ENCODE measurements around the gene CDH3.

CDH3 gene

DNA sequence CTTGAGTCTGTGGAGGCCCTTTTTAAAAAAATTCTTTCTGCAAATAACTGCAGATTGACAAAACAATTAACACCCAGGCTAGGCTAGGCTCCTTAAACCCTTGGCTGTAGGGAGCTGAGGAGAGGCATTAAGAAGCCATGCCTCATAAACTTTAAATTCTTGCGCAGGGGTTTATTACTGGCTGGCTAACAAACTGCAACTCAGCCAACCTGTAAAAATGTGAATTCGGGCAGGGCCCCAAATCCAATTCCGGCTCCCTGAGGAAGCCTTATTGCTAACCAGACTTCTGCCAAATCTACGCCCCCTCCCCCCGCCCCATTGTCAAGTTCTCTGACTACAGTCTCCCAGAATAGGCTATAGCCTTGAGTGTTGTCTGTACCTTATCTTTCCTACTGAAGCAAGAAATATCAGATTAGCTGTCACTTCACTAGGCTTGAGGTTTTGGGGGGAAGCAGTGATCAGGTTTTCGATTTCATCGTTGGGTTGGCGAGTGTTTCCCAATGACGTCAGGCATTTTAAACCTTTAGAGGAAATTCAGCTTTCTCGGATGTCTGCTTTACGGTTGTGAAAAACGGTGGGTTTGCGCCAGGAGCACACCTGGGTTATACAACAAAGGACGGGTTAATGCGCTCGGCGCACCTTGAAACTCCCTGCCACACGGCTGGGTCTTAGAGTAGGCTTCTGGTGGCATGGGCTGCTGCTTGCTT lies 2.0 kb downstream of the CDH3 start:
- in situ Hi-C loops (cut with MboI; ENCODE audit: low sequenced_read_pairs): no loop called here

DNA sequence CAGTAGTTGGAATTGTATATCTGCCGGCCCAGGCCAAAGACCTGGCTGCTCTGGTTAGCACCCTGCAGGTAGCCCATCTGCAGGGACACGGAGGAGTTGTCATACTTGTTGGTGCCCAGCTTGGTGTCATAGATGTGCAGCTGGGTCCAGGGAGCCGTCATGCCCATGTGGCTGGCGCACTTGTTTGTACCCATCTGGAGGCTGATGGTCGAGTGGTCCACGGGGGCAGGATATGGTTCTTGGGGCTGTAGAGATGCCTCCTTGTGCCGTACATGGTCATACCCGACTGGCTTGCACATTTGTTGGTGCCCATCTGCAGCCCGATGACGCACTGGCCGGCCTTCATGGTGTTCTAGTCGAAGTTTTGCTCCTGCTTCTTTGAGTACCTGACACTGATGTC lies 6.0 kb downstream of the CDH3 start:
- in situ Hi-C loops (cut with MboI; ENCODE audit: low sequenced_read_pairs): no loop called here

DNA sequence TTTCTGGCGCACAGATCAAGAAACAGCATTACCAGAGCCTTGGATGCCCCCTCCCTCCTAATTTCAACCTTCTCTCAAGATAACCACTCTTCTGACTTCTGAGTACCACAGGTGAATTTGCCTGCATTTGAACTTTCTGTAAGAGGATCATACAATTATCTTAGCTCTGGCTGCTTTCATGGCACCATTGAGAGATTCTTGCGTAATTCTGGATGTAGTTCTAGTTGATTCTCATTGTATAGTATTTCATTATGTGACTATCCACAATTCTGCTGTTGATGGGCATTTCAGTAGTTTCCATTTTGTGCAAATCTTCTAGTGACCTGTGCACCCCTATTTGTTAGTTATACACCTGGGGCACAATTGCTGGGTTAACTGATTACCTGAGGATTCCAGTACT lies 7.5 kb downstream of the CDH3 start:
- in situ Hi-C loops (cut with MboI; ENCODE audit: low sequenced_read_pairs): no loop called here

DNA sequence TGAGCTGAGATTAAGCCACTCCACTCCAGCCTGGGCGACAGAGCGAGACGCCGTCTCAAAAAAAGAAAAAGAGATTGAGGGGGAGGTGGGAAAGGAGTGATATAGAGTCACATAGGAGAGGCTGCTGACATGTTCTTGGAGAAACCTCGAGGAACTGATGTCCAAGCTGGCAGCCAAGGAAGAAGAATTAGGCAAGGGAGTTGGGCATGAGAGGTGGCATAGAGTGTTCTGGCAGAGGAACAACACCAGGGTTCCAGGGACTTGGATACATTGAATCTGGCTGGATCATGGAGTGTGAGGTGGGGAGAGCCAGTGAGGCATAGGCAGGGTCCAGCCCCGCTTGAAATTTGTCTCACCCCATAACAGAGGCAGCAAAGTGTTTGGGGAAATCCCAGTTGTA lies 10.7 kb downstream of the CDH3 start:
- in situ Hi-C loops (cut with MboI; ENCODE audit: low sequenced_read_pairs): no loop called here

DNA sequence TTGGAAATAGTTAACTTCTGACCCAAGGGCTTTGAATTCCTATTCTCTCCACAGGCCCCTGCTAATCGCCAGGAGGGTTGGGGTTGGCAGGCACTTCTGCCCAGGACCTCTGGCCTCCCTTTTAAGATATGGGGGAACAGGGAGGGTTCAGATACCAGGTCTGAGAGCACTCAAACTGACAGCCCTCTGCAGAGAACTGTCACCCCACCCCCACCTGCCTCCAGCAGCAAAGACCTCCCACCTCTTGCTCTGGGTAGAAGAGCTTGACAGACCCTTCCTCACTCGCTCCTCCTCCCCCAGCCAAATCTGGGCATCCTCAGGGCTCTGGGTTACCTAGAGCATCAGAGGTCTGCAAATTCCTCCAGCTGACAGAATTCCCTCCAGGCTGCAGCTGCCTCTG lies 11.6 kb downstream of the CDH3 start:
- in situ Hi-C loops (cut with MboI; ENCODE audit: low sequenced_read_pairs): no loop called here

DNA sequence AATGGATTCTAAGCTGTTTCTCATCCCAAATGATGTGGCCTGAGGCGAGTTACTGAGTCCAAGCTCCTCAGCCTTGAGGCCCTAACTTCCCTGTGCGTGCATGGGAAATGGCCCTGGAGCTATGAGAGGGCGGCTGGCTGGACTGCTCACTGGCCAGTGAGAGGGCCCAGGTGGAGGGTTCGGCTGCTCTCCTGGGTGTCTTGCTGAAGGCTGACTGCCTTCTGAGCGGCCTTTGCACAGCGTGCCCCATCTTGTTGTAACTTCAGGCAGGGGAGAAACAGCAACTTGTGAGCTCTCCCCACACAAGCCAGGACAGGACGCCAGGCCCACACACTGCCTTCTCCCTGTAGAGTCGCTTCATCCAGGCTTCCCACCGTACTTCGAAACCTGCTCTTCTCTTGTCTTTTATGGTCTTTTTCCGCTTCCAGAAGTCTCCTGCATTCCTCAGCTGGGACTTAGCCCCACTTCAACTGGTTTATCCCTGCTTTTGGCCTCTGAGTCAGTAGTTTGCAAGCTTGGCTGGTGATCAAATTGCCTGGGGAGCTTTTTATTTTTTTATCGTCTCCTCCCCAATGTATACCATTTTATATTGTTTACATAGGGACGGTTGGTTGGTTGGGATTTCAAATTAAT lies 13.3 kb downstream of the CDH3 start:
- in situ Hi-C loops (cut with MboI; ENCODE audit: low sequenced_read_pairs): no loop called here

DNA sequence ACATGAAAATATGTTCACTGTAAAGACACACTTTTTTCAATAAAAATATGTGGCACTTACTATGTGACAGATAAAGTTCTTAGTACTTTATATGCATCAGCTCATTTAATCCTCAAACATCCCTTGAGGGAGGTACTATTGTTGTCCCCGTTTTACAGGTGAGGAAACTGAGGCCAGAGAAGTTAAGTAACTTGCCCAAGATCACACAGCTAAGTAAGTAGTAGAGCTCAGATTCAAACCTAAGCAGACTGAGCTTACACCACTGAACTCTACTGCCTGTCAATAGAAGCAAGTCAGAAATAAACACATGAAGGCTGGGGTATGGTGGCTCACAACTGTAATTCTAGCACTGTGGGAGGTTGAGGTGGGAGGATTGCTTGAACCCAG lies 13.9 kb downstream of the CDH3 start:
- in situ Hi-C loops (cut with MboI; ENCODE audit: low sequenced_read_pairs): no loop called here

DNA sequence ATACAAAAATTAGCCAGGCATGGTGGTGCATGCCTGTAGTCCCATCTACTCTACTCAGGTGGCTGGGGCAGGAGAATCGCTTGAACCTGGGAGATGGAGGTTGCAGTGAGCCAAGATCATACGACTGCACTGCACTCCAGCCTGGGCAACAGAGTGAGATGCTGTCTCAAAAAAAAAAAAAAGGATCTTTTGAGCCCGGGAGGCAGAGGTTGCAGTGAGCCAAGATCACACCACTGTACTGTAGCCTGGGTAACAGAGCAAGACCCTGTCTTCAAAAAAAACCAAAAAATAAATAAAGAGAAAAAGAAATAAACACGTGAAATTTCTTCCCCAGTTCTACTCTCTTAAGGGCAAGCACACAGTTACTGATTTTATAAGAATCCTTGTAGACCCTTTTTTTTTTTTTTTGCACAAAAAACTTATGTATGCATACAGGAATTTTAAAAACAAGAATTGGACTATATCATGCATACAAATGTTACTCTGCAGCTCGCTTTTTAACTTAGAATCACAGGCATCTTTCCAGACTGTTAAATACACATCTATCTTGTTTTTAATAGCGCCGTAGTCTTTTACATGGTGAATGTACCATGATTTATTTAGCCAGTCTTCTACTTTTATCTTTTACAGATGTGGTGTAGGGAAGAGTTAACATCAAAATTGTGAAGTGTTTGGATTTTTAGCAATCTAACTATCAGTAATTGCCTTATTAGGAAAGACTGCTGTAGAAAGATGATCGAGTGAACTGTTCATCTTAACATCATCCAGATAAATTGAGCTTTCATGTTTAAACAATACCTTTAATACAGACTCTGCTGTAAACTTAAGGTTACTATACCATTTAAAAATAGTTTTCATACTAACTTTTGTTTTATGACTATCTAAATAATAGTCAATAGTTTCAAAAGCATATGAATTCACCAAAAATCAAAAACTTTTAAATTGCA lies 14.6 kb downstream of the CDH3 start:
- in situ Hi-C loops (cut with MboI; ENCODE audit: low sequenced_read_pairs): no loop called here

DNA sequence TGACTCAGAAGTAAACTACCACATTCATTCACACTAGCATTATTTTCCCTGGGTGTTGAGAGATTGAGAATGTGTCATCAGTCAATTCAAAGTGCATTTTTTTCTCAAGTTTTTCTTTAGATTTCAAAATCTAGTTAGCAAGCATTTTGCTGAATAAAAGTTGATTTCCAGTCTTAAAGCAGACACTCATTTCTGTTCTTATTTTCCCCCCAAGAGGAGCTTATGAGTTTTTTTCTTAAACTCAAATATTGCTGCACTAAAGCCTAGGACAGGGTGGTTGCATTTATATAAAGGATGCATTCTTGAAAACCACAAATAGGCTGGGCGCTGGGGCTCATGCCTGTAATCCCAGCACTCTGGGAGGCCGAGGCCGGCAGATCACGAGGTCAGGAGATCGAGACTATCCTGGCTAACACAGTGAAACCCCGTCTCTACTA lies 15.3 kb downstream of the CDH3 start:
- in situ Hi-C loops (cut with MboI; ENCODE audit: low sequenced_read_pairs): no loop called here

DNA sequence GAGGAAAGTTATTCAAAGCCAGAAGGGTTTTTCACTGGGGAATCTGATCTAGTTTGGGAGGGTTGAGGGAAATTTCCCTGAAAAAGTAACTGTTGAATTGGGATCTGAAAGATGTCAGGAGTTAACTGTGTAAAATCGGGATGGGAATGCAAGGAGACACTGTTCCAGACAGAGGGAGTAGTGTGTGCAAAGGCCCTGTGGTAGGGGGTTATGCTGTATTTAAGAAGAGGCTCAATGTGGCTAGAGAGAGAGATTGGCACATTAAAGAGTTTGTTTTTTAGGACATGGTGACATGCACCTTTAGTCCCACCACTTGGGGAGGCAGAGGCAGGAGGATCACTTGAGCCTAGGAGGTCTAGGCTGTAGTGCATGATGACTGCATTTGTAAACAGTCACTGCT lies 16.9 kb downstream of the CDH3 start:
- in situ Hi-C loops (cut with MboI; ENCODE audit: low sequenced_read_pairs): no loop called here

DNA sequence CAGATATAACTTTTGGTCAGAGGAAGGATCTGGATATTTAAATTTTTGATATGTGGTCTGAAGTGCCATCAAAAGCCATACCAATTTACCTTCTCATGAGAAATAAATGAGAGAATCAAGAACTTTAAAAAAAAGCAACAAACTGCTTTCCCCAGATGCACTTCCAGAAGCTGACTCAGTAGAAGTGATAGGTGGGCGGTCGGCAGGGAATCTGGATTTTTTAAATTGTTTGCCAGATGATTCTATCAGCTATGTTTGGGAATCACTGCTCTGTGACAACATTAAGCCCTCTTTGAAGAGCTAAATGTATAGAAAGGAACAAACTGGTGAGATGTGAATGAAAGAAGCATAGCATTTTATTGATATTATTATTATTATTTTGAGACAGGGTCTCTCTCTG lies 19.2 kb downstream of the CDH3 start:
- in situ Hi-C loops (cut with MboI; ENCODE audit: low sequenced_read_pairs): no loop called here

DNA sequence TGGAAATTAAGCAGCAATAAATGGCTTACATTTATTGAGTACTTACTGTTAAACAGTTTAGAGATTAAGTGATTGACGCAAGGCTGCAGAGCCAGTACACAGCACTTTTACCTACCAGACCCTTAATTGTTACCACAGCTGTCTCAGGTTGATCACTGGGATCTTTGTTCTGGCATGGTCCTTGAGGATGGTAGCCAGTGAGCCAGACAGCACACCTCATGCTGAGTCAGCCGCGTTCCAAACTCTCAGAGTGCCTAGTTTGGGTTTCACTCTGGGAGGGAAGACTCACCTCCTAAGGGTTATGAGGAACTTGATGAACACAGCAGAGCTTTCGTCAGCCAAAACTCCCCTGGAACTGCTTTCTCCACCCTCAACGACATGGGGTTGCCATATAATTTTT lies 20.4 kb downstream of the CDH3 start:
- in situ Hi-C loops (cut with MboI; ENCODE audit: low sequenced_read_pairs): no loop called here

DNA sequence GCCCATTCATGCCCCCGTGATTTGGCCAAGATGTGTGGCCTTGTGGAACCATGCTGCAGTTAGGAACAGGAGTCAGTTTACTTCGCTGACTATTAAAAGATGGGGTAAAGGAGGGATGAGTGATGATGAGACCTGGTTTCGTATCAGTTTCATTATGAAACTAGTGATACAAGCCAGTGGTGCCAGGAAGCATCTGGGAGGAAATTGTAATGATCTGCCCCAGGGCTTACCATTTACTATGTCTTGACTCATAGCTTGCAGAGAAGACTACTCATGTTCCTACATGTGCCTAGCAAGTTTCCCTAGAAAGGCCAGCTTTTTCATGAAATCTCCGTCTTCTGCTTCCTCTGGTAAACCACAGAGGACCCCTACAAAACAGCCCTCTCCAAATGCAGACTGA lies 23.2 kb downstream of the CDH3 start:
- in situ Hi-C loops (cut with MboI; ENCODE audit: low sequenced_read_pairs): no loop called here

DNA sequence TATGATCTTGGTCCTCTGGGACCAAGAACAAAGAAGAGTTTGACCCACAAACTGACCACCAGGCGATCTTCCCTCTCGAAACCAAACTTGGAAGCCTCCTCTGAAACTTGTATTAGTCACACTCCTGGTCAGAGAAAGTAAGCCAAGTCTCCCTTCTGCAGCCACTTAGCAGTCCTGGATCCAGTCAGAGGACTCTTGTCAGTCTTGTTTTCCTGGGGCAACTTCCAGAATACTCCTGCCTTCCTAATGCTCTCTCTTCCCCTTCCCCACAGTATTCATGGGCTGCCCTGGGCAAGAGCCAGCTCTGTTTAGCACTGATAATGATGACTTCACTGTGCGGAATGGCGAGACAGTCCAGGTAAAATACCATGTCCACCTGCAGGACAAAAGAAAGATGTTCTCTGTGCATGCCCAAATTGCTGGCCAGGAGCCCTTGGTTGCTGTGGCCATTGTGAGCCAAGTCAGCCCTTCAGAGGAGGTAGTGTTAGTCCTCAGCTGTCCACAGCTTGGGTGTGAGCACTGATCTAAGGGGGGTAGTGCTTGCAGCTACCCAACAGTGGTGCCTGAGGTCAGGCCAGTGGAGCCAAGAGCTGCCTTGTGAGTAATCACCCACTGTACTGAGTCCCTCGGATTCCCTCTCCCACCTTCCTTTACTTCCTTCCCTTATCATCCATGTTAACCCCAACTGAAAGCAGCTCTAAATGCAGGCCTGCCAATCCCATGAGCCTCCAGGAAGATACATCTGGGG lies 31.2 kb downstream of the CDH3 start:
- in situ Hi-C loops (cut with MboI; ENCODE audit: low sequenced_read_pairs): no loop called here

DNA sequence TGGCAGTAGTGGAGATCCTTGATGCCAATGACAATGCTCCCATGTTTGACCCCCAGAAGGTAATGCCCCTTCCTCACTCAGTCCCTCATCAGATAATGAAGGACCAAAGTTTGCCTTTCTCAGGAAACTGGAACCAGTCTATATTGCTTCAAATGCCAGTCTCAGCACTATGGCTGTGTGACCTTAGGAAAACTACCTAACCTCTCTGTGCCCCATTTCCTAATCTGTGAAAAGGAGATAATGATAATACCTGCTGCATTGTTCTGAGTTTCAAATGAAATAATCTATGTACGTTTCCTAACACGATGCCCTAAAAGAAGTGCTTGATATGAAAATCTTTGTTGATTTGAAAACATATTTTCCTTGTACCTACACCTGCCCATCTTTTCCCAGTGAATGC lies 35.9 kb downstream of the CDH3 start:
- in situ Hi-C loops (cut with MboI; ENCODE audit: low sequenced_read_pairs): no loop called here

DNA sequence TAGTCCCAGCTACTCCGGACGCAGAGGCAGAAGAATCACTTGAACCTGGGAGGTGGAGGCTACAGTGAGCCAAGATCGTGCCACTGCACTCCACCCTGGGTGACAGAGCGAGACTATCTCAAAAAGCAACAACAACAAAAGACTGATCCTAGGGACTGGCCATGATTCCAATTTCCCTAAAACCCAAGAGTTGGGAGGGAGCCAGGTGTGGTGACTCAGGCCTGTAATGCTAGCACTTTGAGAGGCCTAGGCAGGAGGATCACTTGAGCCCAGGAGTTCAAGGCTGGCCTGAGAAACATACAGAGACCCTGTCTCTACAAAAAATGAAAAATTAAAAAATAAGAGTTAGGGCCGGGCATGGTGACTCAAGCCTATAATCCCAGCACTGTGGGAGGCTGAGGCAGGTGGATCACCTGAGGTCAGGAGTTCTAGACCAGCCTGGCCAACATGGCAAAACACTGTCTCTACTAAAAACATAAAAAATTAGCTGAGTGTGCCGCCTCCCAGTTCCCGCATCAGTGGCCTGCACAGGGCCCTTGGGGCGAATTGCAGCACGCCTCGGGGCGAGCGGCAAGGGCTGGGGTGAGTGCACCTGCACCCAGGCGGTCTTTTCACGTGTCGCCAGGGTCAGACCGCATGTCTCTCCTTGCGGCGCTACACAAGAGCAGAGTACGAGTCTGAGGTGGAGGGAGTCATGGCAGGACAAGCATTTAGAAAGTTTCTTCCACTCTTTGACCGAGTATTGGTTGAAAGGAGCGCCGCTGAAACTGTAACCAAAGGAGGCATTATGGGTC lies 40.8 kb downstream of the CDH3 start:
- in situ Hi-C loops (cut with MboI; ENCODE audit: low sequenced_read_pairs): no loop called here

DNA sequence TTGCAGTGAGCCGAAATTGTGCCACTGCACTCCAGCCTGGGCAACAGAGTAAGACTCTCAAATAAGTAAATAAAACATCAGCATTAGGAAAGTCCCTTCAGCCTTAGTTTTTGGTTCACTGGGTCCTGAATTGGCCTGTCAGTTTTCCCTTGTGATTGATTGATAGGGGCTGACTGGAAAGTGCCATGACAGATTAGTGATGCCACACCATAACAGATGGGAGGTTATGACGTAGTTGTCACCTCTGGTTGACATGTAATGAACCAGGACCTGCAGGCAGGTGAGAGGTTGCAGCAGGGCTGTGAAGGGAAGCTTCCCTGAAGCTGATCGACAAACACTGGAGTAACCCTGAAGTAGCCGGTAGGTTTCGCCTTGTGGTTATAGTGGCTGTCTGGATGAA lies 41.8 kb downstream of the CDH3 start:
- in situ Hi-C loops (cut with MboI; ENCODE audit: low sequenced_read_pairs): no loop called here

DNA sequence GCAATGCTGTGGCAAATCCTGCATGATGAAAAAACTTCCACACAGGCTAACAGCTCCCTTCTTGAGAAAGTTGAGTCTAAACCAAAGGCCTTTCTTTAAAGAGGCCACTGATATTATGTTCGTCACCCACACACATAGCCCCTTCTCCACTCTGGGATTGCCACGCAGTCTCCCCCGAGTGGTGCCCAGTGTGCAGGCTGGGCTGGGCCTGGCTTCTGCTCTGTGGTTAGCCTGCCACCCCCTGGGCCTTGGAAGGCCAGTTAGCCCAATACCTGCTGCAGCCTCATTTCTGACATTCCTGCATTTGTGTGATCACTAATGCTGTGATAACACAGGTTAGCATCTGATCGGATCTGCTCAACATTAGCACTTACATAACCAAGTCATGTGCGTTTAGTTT lies 44.8 kb downstream of the CDH3 start:
- in situ Hi-C loops (cut with MboI; ENCODE audit: low sequenced_read_pairs): no loop called here

DNA sequence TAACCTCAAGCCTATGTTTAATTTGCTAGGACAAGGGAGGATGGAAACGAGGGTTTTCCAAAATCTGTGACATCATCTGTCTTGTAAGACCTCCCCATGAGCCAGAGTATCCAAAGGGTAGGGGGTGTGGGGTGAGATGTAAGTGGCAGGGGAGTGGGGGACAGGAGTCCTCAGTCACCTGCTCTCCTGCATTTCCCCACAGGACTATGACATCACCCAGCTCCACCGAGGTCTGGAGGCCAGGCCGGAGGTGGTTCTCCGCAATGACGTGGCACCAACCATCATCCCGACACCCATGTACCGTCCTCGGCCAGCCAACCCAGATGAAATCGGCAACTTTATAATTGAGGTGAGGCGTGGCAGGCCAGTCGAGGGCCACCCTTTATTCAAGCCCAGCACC lies 50.5 kb downstream of the CDH3 start:
- in situ Hi-C loops (cut with MboI; ENCODE audit: low sequenced_read_pairs): no loop called here

DNA sequence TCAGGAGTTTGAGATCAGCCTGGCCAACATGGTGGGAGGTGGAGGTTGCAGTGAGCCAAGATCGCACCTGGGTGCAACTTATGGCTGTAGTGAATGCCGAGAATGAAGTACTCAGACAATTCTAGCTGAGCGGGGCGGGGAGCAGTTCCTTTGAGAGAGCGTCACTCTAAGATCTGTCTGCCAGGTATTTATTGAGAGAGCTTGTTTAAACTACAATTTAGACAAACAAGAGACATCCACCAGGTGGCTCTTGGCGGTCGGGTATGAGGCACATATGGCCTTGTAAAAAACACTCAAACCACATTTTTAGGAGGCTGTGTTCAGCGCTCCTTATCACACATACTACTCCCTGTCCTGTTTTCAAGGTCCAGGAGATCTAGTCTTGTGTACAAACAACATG lies 51.4 kb downstream of the CDH3 start:
- in situ Hi-C loops (cut with MboI; ENCODE audit: low sequenced_read_pairs): no loop called here

Measured in HL-60/S4 treated with phorbol 12-myristate 13-acetate at 8.2 ng/mL for 4 days and 3 days (cell line).